ENCODE data around the gene ABCG1.
A peak's percentile ranks its signal among the peaks of the same experiment; 100 is the strongest.

The ABCG1 gene

DNA sequence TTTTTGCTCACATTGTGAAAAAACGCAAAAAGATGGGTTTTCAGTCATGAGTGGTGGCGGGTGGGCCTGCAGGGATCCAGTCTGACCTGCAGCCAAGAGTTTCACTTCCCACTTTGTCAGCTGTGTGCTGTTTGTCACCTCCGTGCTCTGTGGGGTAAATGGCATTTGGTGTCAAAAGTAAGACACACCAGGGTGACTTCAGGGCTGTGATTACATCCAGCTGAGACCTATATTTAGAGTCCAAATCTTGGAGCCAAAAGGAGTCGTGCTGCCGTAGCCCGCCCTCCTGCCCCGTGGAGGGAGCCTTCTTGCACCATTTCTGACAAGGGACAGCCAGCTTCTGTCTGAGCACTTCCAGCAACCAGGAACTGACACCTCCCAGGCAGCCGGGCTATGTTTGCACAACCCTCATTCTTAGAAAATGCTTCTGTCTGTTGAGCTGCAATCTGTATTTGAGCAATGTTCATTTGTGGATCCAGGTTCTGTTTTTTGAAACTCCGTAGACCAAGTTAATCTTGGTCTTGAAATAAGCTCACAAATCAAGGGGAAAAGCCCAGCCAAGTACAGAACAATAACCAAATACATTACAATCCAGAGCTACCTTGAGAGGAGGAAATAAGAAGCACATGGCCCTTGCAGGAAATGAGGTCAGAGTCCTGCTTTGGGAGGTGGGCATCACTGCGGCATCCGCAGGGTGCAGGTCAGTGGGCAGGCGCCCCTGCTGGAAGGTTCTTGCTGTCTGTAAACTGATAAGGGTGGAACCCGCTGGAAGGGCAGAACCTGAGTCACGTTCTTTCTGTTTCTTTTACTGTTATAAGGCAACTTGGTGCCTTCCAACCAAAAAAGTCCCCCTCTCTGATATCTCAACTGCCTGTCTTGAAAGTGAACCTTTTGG is 14.4 kb downstream of the ABCG1 start:
- DNase-seq = no peak

GRCh38 chr21:42234041-42234440 is 15.1 kb downstream of the ABCG1 start:
- DNase-seq = no peak

- peak; percentile 75 for DNase-seq
Observed at GRCh38 chr21:42234464-42235241, 15.7 kb downstream of the ABCG1 start.

GRCh38 chr21:42235593-42235992 is 16.7 kb downstream of the ABCG1 start:
- DNase-seq = no peak

GRCh38 chr21:42236014-42236413 is 17.1 kb downstream of the ABCG1 start:
- DNase-seq = no peak

- DNase-seq = no peak
Observed at GRCh38 chr21:42236693-42237092, 17.8 kb downstream of the ABCG1 start.

- no peak for DNase-seq
Observed at GRCh38 chr21:42237161-42237560, 18.2 kb downstream of the ABCG1 start.

GRCh38 chr21:42237577-42237976 is 18.6 kb downstream of the ABCG1 start:
- no peak for DNase-seq

GRCh38 chr21:42238185-42238934 is 19.4 kb downstream of the ABCG1 start:
- no peak for DNase-seq

DNA sequence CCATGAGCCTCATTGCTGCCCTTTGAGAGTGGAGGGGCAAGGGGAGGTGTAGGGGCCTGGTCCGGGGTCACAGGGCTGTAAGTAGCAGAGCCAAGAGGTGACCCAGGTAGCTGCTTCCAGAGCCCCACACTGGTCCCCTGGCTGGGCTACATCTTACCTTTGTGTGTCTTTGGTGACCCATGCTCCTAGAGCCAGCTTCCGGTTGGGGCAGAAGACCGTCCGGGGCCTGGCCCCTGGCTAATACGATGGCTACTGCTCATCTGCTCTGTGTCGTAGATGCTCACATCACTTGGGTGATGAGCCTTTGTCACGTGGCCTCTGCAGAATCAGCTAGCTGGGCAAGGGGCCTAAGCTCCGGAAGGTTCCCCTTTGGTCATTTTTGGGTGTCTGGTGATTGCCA is 20.6 kb downstream of the ABCG1 start:
- DNase-seq = no peak

GRCh38 chr21:42239973-42240372 is 21.0 kb downstream of the ABCG1 start:
- no peak for DNase-seq

DNA sequence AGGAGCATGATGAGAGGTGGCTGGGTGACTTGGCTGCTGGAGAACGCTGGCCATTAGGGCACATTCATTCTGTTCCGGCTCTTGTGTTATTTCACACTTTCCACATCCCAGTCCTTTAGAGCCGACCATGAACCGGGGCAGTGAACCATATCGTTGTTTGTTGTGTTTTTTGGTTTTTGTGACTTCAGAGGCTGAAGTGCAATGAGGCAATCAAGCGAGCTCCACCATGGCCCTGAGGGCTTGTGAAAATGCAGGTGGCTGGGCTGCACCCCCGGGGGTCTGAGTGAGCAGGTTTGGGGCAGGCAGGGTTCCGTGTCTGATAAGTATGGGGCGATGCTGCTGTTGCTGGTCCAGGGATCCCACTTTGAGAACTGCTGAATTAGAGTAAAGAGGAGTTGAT is 23.7 kb downstream of the ABCG1 start:
- DNase-seq = no peak

- DNase-seq = no peak
Observed at GRCh38 chr21:42243026-42243425, 24.1 kb downstream of the ABCG1 start.

GRCh38 chr21:42245331-42246193 is 26.6 kb downstream of the ABCG1 start:
- DNase-seq = peak; percentile 24

DNA sequence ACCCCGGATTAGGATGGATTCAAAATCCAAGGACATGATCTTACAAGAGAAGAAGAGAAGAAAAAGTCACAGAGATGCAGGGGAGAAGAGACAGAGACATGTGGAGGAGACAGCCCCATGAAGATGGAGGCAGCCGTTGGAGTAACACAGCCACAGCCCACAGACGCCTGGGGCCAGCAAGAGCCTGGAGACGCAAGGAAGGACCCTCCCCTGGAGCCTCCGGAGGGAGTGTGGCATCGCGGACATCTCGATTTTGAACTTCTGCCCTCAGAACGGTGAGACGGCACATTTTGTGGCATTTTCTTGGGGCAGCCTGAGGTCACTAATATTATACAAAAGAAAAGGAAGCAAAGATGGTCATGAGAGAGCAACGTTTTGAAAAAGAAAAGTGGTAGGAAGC is 28.8 kb downstream of the ABCG1 start:
- no peak for DNase-seq

DNA sequence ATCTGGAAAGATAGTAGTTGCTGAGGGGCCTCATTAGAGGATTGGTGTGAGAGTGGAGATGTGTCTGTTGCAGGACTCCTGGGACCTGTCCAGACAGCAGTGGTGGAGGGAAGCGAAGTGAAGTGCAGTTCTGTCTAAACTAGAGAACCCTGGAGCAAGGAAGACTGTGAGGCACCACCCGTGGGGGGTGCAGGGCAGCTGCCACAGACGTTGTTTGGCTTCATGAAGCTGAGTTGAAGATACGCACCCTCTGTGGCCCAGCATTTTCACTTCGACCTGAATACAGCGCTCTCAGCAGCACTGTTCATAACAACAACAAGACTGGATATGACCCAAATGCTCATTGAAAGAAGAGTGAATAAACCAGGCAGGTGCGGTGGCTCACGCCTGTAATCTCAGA is 29.3 kb downstream of the ABCG1 start:
- DNase-seq = no peak

GRCh38 chr21:42248783-42249597 is 30.1 kb downstream of the ABCG1 start:
- DNase-seq = no peak

DNA sequence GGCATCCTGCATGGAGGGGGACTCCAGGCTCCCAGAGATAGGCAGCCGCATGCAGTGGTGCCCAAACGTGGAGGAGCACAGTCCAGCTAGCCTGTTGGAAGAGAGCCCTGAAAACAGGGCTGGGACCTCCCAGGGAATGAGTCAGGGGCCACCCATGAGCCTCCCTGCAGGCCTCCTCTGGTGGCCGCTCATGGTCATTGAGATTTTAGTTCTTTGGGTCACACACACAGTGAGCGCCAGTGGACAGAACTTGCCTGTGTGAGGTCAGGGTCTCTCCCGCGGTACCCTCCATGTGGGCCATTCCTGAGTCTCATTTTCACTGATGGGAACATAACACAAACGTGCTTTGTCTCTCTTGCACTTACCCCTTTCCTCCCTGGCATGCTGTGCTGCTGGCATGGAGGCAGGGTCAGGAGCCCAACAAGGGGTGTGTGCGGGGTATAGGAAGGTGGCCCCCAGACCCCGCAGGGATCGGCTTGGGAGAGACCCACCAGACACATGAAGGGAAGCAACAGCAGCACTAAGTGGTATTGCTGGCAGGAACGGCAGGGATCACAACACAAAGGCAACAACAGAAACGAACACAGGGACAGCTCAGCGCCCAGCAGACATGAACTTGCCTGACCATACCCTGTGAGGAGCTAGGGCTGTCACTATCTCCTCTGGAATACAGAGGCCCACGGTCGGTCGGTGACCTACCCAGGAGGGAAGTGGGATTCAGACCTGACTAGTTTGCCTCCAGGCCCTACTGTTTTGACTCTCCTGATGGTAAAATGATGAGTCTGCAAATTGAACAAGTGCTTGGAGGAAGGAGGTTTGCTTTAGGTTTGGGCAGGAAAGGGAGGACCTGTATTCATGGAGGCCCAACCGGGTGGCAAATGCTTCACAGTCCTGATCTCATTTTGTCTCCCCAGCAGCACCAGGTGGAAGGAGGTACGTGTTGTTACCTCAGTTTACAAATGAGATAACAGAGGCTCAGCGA is 31.8 kb downstream of the ABCG1 start:
- no peak for DNase-seq

DNA sequence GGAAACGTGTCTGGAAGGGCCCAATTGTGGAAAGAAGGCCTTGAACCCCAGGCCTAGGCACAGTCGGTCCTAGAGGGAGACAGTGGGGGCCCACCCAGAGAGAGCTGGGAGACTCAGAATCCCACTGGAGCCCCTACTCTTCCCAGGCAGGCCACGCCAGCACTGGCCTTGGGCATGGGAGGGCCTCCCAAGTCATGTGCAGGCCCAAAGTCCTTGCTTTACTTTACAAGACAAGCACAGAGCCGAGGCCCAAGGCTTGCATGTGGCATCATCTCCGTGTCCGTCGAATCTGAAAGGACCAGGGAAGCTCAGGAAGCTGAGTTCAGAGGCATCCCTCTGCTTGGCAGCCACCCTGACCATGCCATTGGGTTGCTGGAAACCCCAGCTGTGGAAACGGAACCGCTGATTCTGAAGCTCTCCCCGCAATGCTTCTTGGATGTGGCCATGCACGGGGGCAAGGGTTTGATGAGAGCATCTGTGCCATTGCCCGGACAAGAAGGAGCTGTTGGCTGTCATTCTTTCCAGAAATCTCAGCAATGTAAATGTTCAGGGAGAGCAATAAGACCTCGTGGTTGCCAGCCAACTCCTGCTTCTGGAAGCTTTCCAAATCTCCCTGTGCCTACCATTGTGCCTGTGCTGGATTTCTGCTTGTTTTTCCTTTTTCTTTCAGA is 32.8 kb downstream of the ABCG1 start:
- DNase-seq = peak; percentile 10

DNA sequence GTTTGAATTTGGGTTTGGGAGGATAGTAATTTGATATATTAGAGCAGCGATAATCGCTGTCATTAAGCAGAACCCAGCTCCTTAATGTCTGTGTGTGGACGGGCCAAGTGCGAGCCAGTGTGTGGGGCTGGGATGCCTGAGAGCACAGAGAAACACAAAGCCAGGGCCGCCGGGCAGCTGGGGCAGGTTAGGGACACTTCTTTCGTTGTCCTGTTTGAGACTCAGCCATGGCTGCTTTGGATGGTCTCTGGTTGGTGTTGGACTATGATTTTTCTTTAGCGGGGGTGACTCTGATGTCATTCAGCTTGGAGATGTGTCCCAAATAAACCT is 33.4 kb downstream of the ABCG1 start:
- no peak for DNase-seq

All from COR-L47 (cell line).